ENCODE results near the gene ZNF655.
"Not testable (repeated sequence)": the region's sequence is repeated elsewhere in the genome, so short reads cannot be mapped to it uniquely, and the experiment has no call there.

ZNF655 gene

DNA sequence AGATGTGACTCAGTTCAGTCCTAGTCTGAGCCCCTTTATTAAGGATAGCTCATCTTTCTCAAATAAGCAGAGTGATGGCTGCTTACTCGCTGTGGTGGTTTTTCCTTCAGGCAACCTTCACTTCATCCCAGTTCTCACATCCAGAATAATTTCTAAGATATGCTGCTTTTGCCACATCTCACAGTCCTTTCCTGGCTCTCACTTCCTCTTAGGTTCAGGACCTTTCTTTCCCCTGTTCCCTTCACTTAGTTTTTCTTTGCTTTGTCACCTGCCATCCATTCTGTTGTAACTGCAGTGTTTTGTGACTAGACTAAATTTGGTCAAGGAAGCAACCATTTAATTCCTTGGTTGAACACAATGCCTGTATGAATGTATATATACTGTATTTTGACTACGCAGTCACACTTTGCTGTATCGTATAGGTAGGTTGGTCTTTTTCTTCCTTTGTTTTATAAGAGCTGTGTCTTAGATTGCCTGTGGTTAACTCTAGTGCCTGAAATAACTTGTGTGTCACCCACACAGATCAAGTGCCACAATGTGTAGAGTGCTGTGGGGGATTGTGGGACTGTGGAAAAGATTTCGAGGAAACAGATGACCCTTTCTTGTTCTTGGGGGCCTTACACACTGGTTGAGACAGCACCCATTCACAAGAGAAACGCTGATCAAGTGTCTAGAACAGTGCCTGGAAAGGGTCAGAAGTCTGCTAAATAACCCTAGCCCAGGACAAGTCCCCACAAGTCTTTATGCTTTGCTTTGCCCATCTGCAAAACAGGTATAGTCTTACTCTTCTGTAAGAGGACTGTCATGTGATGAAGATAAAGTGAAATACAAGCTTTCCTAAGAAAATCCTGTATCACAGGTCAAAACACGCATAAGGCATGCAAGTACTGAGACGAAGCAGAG, 2.6 kb downstream of the ZNF655 start:
- DNase-seq, result no peak

DNA sequence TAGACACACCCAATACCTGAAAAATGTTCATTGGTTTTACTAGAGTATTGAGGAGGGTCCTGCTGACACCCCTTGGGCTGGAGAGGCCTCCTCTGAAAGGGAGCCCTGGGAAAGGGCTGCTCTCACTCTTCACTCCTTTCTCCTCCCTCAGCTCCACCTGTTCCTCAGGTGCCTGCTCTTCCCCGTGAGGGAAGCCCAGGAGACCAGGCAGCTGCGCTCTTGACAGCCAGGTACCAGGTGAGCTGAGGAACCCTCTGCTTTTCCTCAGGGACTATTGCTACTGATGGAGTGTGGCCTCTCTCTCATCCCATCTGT, 3.3 kb downstream of the ZNF655 start:
- no peak for DNase-seq

DNA sequence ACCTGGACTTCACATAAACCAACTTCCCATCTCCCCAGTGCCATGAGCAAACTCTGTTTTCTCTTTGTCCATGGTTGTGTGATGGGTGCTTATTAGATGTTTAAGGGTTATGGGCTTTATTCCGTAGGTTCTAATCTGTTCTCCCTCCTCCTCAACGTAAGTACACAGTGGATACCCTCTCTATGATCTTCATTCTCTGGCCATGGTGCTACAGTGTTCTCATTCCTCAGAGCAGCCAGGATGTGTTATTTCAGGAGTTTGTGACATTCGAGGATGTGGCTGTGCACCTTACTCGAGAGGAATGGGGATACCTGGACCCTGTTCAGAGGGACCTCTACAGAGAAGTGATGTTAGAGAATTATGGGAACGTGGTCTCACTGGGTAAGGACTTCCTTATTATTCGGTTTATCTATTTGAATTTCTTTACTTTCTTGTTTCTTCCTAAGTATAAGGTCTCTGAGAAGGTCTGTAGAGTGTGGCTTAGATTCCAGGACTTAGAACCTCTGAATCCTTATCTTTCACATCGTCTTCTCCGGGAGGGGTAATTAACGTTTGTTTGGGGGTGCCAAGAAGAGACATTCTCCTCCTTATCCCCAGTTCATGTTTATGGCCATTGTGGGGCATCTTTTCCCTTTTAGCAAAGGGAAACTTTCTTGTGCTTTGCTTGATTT, 3.8 kb downstream of the ZNF655 start:
- no peak for DNase-seq

- no peak for DNase-seq
Measured at GRCh38 chr7:99562832-99563231, 4.4 kb downstream of the ZNF655 start.

DNA sequence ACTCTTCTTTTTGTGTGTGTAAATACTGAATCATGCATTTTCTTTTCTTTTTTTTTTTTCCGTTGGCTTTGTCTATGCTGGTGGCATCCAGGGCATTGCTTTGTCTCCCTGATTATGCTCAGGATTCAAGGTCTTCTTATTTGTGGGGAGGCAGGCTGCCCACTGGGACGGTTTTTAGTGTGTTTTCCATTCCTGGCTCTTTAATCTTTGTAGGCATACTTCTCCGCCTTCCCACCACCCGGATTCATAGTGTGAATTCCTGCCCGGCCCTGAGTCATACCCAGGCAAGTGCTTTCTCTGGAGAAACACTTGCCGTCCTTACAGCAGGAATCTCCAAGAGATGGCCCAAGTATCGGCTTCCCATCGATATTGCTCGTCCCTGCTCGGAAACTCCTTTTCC, 5.2 kb downstream of the ZNF655 start:
- no peak for DNase-seq

DNA sequence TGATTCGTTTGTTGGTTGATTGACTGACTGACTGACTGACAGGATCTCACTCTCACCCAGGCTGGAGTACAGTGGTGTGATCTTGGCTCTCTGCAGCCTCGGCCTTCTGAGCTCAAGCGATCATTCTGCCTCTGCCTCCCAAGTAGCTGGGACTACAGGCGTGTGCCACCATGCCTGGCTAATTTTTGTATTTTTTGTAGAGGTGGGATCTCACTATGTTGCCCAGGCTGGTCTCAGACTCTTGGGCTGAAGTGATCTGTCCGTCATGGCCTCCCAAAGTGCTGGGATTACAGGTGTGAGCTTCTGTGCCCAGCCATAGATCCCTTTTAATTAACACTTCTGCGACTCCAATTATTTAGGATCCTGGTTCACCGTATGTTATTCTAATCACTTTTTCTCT, 10.3 kb downstream of the ZNF655 start:
- not testable (repeated sequence) for DNase-seq

DNA sequence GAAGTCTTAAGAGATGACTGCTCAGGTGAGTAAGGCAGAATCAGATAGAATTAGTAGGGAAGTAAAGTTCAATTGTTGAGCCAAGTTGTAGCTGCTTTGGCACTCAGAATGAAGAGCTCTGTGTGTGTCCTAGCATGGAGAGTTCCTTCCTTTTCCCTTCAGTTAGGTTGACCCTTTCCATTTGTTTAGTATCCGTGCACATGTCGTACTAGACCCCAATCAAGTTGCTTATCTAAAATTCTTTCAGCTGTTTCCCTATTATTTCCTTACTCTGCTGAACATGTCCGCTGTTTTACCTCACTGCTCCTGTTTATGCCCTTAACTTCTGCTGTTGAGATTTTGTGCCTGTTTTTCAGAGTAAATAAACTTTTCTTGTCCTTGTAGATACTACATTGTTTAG, 13.3 kb downstream of the ZNF655 start:
- DNase-seq, result no peak

DNA sequence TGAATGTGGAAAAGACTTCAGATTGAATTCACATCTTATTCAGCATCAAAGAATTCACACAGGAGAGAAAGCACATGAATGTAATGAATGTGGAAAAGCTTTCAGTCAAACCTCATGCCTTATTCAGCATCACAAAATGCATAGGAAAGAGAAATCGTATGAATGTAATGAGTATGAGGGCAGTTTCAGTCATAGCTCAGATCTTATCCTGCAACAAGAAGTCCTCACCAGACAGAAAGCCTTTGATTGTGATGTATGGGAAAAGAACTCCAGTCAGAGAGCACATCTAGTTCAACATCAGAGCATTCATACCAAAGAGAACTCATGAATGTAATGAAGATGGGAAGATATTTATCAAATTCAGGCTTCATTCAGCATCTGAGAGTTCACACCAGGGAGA, 14.8 kb downstream of the ZNF655 start:
- no peak for DNase-seq

DNA sequence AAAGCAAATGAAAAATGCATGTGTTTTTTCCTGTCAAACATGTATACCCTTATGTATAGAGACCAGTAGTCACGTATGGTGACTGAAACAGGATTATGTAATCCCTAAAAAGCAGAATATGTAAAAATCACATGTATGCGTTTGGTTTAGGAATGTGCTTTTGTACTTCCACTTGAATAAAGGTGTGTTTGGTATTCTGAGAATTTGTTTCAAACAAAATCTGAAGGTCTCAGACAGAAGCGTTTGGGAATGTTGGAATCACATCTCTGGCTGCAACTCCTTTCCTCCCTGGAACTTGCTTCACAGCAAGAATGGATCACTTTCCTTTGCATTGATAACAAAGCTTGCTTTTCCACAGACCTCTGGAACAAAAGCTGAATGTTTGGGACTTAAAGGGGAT, 17.8 kb downstream of the ZNF655 start:
- no peak for DNase-seq

DNA sequence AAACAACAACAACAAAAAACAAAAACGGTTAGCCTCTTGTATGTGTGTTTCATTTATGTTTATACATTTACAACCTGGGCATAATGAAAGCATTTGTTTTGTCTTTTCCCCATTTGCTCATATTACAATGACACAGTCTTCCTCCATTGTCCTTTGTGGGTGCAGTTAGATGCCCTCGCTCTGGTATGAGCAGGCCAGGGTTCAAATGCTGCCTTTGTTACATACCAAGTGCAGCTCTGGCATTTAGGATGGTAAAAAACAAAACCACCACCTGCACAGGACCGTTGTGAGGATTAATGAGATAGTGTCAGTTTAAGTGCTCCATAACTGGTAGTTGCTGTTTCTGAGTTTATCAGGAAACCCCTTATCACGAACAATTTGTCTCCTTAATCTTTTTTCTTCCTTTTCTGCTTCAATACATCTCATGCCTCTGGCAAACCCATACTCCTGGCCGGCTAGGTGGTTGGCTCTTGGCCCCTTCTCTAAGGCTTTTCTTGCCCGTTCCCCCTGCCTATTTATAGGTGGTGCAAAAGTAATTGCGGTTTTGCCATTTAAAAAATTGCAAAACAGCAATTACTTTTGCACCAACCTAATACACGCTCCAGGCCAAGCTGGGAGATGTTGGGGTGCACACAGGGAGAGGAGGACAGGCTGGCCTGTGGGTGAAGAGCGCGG, 21.0 kb downstream of the ZNF655 start:
- DNase-seq, result no peak

- no peak for DNase-seq
Measured at GRCh38 chr7:99579956-99580777, 21.7 kb downstream of the ZNF655 start.

DNA sequence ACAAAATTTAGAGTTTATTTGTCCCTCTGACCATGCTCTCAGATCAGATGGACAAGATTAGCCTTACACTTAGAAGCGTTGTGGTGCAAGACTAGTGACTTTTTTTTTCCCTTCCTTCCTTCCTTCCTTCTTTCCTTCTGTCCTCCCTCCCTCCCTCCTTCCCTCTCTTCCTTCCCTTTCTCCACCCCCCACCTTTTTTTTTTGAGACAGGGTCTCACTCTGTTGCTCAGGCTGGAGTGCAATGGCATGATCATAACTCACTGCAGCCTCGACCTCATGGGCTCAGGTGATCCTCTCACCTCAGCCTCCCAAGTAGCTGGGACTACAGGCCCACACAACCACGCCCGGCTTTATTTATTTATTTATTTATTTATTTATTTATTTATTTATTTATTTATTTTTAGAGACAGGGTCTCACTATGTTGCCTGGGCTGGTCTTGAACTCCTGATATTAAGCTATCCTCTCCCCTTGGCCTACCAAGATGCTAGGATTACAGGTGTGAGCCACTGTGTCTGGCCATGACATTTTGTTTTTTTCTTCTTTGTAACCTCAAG, 22.4 kb downstream of the ZNF655 start:
- DNase-seq, result not testable (repeated sequence)

GRCh38 chr7:99588868-99589267, 30.4 kb downstream of the ZNF655 start:
- no peak for DNase-seq

DNA sequence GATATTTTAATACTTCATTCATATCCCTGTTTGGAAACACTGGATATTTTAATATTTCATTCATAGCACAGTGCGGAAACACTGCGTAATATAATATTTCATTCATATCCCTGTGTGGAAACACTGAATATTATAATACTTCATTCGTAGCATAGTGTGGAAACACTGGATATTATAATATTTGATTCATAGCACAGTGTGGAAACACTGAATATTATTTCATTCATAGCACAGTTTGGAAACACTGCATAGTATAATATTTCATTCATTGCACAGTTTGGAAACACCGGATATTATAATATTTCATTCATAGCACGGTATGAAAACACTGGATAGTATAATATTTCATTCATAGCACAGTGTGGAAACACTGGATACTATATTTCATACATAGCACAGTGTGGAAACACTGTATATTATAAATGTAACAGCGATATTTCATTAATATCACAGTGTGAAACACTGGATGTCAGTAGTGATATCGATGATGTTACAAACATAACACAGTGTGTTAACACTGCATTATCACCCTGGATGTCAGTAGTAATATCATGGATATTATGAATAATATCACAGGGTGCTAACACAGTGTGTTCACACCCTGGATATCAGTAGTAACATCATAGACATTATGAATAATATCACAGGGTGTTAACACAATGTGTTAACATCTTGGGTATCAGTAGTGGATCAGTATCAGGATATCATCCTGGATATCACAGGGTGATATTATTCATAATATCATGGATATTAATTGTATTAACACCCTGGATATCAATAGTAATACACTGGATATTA, 36.7 kb downstream of the ZNF655 start:
- no peak for DNase-seq

DNA sequence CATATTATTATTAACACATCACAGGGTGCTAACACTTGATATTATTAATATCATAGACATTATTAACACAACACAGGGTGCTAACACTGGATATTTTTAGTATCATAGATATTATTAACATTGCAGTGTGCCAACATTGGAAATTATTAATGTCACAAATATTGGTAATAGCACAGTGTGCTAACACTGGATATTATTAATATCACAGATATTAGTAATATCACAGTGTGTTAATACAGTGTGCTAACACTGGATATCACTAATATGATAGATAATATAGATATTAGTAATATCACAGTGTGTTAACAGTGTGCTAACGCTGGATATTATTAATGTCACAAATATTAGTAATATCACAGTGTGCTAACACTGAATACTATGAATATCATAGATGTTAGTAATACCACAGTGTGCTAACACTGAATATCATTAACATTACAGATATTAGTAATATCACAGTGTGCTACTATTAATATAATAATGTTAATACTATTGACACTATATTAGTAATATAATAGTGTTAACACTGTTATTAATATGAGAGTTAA, 38.0 kb downstream of the ZNF655 start:
- no peak for DNase-seq

GRCh38 chr7:99597762-99598501, 39.5 kb downstream of the ZNF655 start, which contains the start of gene TMEM225B:
TMEM225B (plus strand) TSS chr7:99598267; CDS start chr7:99604389, 6,122 bp downstream.
- no peak for DNase-seq

- DNase-seq, result no peak
Measured at GRCh38 chr7:99599836-99600235, 41.4 kb downstream of the ZNF655 start.

GRCh38 chr7:99601656-99602310, 43.3 kb downstream of the ZNF655 start:
- DNase-seq, result no peak

DNA sequence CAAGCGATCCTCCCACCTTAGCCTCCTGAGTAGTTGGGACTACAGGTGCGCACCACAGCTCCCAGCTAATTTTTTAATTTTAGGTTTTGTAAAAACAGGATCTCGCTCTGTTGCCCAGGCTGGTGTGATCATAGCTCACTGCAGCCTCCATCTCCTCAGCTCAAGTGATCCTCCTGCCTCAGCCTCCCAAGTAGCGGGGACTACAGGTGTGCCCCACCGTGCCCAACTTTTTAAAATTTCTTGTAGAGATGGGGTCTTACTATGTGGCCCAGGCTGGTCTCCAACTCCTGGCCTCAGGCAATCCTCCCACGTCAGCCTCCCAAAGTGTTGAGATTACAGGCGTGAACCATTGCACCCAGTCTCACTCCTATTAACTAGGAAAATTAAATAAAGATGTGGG, 47.1 kb downstream of the ZNF655 start:
- no peak for DNase-seq

DNA sequence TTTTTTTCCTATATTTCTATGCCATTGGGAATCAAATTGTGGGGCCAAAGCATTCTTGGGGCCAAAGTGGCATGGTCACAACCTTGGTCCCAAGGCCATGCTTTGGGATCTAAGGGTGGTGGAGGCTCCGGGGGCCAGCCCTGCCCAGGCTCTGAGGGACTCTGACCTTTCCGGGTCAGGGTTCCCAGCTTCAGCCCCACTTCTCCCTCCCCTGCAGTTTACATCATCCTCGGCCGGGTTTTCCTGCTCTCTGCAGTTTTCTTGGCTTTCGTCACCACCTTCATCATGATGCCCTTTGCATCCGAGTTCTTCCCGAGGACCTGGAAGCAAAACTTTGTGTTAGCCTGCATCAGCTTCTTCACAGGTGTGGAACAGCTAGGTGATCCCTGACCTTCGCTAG, 48.1 kb downstream of the ZNF655 start:
- no peak for DNase-seq
